Activated T-cell treated with anti-CD3 and anti-CD28 coated beads for 48 hours (primary cell): Measurements from ENCODE around the gene CRTAP.
"Not testable (repeated sequence)": the region's sequence is repeated elsewhere in the genome, so short reads cannot be mapped to it uniquely, and the experiment has no call there.

Experiments used
- DNase-seq: peaks from one replicate; pipeline ENCODE4 v3.0.0-alpha.2; 2020; ENCODE audit warnings: low read depth

CRTAP gene

DNA sequence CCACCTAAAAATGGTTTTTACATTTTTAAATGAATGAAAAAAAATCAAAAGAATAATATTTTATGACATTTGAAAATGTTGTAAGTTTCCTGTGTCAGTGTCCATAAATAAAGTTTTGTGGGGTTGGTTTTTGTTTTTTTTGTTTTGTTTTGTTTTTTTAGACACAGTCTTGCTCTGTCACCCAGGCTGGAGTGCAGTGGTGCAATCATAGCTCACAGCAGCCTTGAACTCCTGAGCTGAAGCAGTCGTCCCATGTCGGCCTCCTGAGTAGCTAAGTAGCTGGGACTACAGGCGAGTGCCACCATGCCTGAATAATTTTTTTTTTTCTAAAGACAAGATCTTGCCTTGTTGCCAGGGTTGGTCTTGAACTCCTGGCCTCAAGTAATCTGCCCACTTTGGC is 14.1 kb upstream of the CRTAP start:
- no peak for DNase-seq

DNA sequence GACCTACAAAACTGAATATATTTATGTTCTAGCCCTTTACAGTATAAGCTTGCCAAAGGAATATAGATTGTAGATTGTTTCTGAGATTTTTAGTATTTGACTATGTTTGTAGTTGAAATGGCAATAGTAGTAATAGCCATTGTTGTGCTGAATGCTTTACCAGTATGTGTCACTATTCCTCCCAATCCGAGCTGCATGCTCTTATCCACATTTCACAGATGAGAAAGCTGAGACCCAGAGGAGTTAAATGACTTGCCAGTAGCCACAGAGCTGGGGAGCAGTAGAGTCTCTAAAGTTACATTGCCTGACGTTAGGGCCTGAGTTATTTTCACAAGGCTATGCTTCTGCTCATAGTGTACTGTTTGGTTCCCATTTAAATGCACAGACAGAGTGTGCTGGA is 13.6 kb upstream of the CRTAP start:
- no peak for DNase-seq

DNA sequence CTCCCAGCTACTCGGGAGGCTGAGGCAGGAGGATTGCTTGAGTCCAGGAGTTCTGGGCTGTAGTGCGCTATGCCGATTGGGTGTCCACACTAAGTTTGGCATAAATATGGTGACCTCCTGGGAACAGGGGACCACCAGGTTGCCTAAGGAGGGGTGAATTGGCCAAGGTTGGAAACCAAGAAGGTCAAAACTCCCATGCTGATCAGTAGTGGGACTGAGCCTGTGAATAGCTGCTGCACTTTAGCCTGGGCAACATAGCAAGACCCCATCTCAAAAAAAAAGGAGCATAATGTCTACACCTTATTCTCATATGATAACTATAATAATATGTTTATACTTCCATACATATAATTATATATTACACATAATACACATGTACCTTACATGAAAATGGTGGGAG is 10.8 kb upstream of the CRTAP start:
- DNase-seq, result no peak

DNA sequence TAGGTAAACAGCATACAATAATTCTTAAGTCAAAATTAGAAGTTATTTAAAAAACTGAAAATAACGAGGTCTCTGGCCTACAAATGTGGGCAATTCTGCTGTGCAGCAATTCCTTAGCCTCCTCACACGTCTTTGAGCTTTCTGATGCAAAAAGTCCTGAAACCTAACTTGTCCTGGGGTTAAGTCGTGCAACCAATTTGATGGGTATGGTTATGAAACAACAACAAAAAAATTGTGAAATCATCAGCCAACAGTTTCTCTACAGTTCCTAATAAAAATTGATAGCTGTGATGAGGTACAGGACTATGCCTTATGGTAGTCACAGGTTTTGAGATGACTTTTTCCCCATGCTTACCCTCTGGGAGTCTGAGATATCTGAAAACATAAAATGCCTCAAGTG is 10.3 kb upstream of the CRTAP start:
- no peak for DNase-seq

DNA sequence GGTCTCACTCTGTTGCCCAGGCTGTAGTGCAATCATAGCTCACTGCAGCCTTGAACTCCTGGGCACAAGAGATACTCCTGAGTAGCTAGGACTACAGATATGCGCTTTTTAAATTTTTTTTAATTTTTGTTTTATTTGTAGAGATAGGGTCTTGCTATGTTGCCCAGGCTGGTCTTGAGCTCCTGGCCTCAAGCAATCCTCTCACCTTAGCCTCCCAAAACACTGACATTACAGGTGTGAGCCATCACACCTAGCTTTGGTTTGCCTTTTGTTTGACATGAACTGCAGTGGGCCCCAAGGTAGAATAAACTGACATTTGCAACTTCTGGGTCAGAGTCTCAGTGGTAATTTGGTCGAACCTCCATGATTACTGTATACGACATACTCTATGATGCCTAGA is 9.0 kb upstream of the CRTAP start:
- no peak for DNase-seq

DNA sequence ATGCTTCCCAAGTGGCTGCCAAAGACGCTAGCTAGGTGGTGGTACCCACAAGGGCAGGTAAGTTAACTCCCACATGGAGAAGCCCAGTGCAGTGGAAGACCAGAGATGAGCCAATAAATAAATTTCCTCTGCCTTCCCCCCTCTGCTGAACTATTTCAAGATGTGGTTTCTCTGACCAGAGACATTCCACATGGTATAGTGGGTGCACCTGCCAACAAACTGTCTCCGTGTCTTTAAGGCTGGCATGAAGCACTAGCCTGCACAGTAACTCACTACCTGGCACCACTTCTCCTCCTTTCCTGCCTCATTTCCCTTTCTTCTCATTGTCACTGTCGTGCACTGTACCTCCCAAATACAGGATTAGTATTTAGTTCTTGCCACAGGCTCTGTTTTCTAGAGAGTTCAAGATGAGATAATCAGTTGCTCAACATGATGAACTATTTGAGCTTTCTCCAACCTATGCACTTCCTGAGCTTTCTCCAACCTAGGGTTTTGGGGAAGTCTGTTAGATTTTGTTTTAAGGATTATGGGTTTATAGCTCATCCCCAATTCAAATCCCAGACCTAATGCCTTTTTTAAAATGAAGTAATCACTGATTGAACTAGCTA is 8.4 kb upstream of the CRTAP start:
- DNase-seq, result no peak

DNA sequence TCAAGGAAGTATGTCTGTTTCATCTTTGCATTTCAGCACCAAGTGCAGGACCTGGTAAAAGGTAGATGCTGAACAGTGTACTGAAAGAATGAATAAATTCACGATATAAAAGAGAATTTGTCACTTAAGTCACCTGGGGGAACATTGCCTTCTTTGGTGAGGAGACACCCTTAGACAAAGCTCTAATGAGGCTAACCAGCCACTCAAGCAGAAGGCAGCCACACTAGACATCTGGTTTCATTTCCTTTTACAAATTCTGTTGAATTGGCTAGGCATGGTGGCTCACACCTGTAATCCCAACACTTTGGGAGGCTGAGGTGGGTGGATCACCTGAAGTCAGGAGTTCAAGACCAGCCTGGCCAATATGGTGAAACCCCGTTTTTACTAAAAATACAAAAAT is 7.0 kb upstream of the CRTAP start:
- not testable (repeated sequence) for DNase-seq

DNA sequence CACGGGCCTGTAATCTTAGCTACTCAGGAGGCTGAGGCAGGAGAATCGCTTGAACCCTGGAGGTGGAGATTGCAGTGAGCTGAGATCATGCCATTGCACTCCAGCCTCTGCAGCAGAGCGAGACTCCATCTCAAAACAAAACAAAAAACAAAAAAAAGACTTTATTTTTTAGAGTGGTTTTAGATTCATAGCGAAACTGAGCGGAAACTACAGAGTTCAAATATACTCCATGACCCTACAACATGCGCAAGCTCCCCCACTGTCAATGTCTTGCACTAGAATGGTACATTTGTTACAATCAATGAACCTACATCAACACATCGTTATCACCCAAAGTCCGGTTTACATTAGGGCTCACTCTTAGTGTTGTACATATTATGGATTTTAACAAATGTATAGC is 2.2 kb upstream of the CRTAP start:
- DNase-seq, result no peak

DNA sequence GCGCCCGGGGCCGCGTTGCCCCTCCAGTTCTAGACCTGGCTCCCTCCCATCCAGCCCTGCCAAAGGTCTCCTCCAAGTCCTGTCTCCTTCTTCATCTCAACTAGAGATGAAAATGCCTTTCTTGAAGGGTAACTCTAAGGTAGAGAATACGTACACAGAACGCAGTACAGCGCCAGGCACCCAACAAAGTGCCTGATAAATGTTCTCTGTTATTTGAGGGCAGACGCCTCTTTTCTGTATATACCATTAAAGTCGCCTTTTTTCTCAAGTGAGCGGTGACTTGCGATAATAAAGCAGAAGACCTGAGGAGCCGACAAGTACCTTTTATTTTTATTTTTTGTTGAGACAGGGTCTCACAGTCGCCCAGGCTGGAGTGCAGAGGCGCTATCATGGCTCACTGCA is 809 bp downstream of the CRTAP start:
- DNase-seq, result no peak

DNA sequence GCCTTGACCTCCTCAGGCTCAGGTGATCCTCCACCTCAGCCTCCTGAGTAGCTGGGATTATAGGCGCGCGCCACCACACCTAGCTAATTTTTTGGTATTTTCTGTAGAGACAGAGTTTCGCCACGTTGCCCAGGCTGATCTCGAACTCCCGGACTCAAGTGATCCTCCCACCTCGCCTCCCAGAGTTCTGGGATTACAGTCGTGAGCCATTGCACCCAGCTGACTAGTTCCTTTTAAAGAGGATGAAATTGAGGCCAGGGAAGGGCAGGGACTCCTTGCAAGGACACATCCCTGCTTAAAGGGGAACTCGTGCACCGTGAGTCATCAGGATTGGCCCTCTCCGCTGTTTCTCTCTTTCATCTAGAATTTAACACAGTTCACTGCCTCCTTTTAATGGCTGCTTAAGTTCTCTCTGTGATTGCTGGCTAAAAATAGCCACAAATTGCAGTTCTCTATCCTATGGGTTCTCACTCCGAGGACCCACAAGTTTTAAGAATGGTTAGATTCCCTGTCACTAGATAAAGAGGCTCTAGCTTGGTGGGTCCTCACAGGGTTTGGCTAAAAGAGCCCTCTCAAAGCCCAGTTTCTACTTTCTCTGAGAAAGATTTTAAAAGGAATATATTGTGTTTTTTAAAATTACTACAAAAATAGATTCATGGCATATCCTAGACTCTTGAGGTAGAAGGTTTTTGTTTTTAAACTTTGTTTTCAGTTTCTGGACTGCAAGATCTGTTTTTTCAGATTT is 1.4 kb downstream of the CRTAP start:
- DNase-seq, result no peak

DNA sequence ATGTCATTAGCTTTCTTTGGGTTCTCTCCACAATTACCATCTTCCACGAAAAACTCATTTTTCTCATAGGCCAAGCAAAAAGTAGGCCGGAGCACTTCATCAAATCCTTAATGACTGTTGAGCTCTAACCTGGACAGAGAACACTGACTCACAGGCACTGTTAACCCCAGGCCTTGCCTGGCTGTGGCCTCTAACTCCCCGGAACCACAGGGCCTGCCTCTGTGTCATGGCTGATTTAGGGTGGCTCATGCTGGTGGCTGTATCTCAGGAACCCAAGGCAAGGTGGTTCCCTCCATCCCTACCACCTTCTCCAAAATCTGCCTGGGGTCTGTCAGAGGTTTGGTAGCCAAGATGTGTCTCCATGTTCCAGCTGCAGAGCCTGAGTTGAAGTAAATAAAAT is 3.6 kb downstream of the CRTAP start:
- no peak for DNase-seq

DNA sequence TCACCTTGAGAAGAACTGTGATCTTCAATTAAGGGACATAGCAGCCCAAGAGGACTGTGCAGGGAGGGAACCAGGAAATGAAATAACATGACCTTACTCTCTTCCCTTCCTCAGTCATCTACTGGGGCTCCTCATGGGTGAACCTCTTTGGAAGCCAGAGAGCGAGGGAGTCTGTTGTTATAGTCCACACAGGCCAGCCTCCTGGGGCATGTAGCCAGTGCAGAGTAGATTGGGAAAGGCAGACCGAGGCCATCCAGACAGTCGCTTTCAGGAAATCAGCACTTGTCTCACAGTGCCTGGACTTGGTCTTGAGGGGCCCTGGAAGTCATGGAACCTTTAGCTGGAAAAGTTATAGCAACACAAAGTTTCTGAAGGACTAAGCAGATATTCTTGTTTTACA is 6.1 kb downstream of the CRTAP start:
- no peak for DNase-seq

DNA sequence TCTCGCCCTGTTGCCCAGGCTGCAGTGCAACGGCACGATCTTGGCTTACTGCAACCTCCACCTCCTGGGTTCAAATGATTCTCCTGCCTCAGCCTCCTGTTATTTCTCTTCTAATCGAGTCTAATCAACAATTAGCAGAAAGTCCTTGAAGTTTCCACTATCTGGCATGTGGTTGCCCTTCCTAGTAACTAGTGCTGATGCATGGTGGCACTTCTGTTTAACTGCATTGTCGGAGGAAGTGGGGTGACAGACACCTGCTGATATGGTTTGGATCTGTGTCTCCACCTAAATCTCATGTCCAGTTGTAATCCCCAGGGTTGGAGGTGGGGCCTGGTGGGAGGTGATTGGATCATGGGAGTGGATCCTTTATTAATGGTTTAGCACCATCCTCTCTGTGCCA is 9.2 kb downstream of the CRTAP start:
- DNase-seq, result no peak

DNA sequence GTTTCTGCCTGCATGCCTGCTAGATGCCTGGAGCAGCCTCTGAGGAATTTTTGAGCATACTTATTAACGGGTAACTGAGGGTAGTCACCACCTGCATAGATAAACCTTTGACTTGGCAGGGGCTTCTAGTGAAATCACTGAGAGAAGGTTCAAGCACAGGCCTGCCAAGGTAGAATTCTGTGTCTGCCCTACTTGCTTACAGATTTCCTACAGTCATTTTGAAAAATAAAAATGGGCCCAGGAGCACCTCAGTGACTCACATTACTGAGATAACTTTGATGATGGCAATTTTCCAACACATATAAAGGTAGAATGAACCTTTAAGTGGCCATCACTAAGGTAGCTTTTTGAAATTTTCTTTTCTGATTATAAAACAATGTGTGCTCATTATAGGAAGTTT is 10.8 kb downstream of the CRTAP start:
- no peak for DNase-seq

DNA sequence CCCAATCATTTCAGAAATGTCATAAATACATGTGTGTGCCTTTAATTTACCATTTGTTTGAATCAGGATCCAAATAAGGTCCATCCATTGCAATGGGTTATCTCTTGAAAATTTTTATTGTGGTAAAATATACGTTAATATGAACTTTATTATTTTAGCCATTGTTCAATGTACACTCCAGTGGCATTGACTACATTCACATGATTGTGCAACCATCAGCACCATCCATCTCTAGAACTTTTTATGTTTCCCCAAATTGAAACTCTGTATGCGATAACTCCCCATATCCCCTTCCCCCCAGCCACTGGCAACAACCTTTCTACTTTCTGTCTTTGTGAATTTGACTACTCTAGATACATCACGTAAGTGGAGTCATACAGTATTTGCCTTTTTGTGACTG is 12.0 kb downstream of the CRTAP start:
- no peak for DNase-seq

DNA sequence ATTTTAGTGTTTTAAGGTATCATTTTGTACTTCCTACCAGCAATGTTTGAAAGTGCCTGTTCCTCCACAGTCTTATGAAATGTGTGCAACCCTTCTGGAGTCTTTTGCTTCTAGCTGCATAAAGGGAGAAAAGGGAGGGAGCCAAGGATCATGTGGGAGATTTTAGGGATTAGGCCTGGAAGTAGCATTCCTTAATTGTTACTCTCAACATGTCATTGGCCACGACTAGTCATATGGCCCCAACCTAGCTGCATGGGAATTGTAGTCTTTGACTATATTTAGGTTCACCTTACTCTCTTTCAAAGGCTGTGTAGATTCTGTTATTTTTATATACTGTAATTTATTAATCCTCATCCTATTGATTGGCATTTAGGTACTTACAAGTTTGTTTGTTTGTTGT is 14.9 kb downstream of the CRTAP start:
- DNase-seq, result no peak

DNA sequence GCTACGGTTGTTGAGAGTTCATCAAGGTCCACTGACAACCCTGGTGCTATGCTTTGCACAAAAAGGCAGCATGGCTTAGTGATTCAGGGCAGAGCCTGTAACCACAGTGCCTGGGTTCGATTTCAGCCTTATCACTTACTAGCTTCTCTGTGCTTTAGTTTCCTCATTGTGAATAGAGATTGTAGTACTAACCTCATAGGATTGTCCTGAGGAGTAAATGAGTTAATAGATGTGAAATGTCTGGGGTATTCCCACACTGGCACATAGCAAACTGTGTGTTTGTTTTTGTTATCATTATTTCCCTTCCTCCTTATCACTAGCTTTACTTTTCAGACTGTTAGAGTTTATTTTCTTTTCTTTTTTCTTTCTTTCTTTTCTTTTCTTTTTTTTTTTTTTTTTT is 16.3 kb downstream of the CRTAP start:
- no peak for DNase-seq

DNA sequence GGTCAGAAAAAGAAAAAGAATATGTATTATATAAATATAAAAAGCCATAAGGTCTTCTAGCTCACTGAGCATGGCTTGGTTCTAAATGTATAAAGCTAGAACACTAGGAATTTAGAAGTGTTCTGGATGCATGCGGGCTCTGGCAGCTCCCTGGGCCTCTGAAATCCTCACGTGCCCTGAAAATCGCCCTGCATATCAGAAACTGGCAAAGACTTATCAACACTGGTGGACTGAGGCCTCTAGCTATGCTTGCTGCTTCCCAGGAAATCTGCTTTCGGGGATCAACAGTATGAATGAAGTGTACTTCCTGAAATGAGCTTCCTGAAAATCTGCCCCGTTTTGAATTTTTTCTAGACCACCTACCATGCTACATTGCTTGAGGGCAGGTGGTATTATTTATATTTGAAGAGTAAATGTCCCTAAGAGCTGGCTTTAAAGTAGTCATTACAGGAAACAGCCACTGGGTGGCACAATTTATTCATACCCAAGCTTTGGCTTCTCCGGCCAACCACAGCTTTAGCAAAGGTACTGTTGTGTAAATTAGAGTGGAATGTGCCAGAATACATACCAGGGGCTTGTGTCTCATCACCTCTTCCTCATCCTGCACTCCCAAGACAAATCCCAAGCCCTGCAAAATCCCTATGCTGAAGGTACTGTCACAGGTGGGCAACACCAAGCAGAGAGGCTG is 17.7 kb downstream of the CRTAP start:
- peak; percentile 7 for DNase-seq

DNA sequence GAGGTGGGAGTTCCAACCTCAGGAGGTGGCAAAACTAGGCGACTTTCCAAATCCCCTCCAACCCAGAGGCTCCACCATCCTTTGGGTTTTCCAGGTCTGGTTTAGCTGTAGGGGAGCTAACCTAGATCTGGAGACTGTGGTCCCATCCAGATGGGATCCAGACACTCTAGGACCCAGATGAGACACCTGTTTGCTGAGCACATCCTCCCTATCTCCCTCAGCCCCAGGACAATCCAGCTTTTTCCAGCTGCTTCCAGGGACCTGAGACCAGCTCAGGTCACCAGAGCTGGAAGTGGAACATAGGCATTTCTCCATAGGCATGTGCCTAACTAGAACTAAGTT is 18.2 kb downstream of the CRTAP start:
- no peak for DNase-seq

DNA sequence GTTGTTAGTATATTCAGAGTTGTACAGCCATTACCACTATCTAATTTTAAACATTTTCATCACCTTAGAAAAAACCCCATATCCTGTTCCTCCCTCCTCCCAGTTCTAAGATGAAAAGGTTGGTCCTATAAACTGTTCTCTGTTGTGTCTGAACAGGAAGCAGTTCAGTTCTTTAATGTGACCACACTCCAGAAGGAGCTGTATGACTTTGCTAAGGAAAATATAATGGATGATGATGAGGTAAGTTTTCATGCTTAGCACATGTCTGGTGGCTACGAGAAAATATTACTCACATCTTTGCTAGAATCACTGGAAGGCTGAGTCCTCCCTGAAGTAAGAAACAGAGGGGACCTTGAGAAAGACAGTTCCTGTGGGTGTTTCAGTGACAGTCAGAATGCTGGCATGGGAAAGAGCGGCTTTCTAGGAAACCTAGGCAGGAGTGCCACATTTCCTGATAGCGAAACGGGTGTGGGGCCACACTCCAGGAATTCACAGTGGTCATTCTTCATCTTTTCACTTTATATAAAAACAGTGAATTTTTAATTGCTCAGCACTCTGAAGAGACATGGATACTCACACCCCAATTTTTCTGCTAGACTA is 20.3 kb downstream of the CRTAP start:
- no peak for DNase-seq

DNA sequence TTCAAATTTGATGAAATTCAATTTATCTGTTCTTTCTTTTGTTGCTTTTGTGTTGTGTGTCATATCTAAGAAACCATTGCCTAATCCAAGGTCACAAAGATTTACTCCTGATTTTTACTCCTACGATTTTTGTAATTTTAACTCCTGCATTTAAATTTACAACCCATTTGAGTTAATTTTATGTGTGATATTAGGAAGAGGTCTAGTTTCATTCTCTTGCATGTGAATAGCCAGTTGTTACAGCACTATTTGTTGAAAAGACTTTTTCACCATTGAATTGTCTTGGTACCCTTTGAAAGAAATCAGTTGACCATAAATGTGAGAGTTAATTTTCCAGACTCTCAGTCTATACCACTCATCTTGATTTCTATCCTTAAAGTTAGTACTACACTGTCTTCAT is 23.9 kb downstream of the CRTAP start:
- no peak for DNase-seq

DNA sequence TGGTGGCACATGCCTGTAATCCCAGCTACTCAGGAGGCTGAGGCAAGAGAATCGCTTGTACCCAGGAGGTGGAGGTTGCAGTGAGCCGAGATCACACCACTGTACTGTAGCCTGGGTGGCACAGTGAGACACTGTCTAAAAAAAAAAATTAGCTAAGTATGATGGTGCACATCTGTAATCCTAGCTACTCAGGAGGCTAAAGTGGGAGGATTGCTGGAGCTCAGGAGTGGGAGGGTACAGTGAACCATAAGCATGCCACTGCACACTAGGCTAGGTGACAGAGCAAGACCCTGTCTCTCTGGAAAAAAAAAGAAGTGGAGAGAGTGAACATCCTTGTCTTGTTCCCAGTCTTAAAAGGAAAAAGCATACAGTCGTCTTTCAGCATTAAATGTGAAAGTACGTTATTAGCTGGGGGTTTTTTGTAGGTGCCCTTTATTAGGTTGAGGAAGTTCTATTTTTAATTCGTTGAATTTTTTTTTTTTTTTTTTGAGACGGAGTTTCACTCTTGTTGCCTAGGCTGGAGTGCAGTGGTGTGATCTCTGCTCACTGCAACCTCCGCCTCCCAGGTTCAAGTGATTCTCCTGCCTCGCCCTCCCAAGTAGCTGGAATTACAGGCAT is 25.3 kb downstream of the CRTAP start:
- not testable (repeated sequence) for DNase-seq

DNA sequence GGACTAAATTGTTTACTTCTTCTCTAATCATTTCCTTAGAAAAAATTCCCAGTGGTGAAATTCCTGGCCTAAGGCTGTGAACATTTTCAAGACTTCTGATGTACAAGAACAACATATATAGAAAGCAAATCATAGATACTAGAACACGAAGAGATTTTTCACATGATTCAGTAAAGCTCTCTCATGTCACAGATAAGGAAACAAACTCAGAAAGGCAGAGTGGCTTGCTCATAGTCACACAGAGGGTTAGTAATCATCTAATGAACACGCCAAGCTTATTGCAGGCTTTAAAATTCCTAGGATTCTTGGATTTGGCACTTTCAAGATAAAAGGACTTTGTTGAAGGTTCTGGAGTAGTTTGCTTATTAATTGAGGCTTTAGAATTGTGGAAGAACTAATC is 26.2 kb downstream of the CRTAP start:
- DNase-seq, result no peak
